Mammary epithelial cell (primary cell): ENCODE results near the gene KCNA10.

Source experiments
- CTCF ChIP-seq, 2 donors: IDR thresholded peaks in 1 of 2; conservative IDR thresholded peaks in 1 of 2; 2 replicates each; pipeline ENCODE4 v1.5.1; 2011 to 2012; ENCODE audit warnings: inconsistent platforms in 2 of 2, low read length in 2 of 2, mild to moderate bottlenecking in 2 of 2, control low read depth in 1 of 2, low read depth in 1 of 2; ENCODE audit not compliant: insufficient read depth in 1 of 2; ENCODE audit errors: extremely low read depth in 1 of 2
- EZH2 ChIP-seq: IDR thresholded peaks from 2 replicates; pipeline ENCODE4 v1.6.1; 2012; ENCODE audit warnings: low read length, inconsistent platforms, borderline replicate concordance

GRCh38 chr1:110493059-110493699, 25.8 kb downstream of the KCNA10 start:
- TF ChIP-seq EZH2 (no peak), CTCF (conservative IDR thresholded peaks at IDR 0.05 in 1 of 2, IDR thresholded peaks at IDR 0.05 in 1 of 2; ENCODE audit: extremely low read depth in 1 of 2, insufficient read depth in 1 of 2, low read depth in 1 of 2, low read length in 2 of 2) (no peak)
